GM12891 (cell line): ENCODE data around the gene PTPRN2.
"Not testable (repeated sequence)": the region's sequence is repeated elsewhere in the genome, so short reads cannot be mapped to it uniquely, and the experiment has no call there.

Experiments used
- PAX5 ChIP-seq: IDR thresholded peaks from 2 replicates; pipeline ENCODE4 v1.6.1; 2011; ENCODE audit warnings: low read length, moderate library complexity, mild to moderate bottlenecking; ENCODE audit not compliant: insufficient read depth, severe bottlenecking
- POLR2A ChIP-seq: IDR thresholded peaks from 2 replicates; pipeline ENCODE4 v1.6.1; 2011; ENCODE audit warnings: low read depth, low read length, control low read depth
- POLR2AphosphoS5 ChIP-seq: IDR thresholded peaks from 2 replicates; pipeline ENCODE4 v1.6.1; 2011; ENCODE audit warnings: low read depth, low read length, control low read depth
- POU2F2 ChIP-seq: IDR thresholded peaks from 2 replicates; pipeline ENCODE4 v1.6.1; 2011; ENCODE audit warnings: low read depth, mild to moderate bottlenecking, control low read depth, low read length, moderate library complexity
- SPI1 ChIP-seq: IDR thresholded peaks from 2 replicates; pipeline ENCODE4 v1.6.1; 2011; ENCODE audit warnings: low read depth, low read length, control low read depth
- TAF1 ChIP-seq: IDR thresholded peaks from 2 replicates; pipeline ENCODE4 v1.6.1; 2011; ENCODE audit warnings: low read depth, low read length, control low read depth

GRCh38 chr7:157980341-157980731, 607.3 kb downstream of the PTPRN2 start:
- TF ChIP-seq POLR2AphosphoS5, POLR2A, TAF1, SPI1, PAX5, POU2F2: not testable (repeated sequence)
